GM21423 (cell line): ENCODE data around the gene SRP19.
"Not testable (repeated sequence)": the region's sequence is repeated elsewhere in the genome, so short reads cannot be mapped to it uniquely, and the experiment has no call there.

Experiments used
- ATAC-seq: cut with Tn5 transposase; IDR thresholded peaks from one replicate; pipeline ENCODE4 v1.9.1; 2021; ENCODE audit warnings: mild to moderate bottlenecking, moderate library complexity; ENCODE audit not compliant: unreplicated experiment

Gene SRP19

DNA sequence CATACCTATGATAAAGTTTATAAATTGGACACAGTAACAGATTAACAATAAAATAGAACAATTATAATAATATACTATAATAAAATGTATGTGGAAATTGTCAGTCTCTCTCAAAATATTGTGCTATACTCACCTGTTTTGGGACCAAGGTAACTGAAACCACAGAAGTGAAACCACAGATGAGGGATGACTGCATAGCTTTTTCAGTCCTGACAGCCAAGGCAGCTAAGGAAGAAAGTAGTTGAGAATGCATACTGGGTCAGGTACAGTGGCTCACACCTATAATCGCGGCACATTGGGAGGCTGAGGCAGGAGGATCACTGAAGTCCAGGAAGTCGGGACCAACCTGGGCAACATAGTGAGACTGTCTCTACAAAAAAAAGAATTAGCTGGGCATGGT is 8.9 kb downstream of the SRP19 start:
- peak; percentile 73 for ATAC-seq

DNA sequence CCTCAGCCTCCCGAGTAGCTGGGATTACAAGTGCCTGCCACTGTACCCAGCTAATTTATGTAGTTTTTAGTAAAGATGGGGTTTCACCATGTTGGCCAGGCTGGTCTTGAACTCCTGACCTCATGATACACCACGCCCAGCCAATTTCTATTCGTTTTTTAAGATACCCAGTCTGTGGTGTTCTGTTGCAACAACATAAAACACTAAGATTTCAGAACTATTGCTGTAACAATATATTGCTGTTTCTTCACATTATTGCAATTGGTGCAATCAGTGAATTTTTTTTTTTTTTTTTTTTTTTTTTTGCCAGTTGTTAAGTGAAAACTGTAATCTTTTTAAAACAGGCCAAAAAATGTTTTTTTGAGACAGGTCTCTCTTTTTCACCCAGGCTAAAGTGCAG is 9.9 kb downstream of the SRP19 start:
- no peak for ATAC-seq

DNA sequence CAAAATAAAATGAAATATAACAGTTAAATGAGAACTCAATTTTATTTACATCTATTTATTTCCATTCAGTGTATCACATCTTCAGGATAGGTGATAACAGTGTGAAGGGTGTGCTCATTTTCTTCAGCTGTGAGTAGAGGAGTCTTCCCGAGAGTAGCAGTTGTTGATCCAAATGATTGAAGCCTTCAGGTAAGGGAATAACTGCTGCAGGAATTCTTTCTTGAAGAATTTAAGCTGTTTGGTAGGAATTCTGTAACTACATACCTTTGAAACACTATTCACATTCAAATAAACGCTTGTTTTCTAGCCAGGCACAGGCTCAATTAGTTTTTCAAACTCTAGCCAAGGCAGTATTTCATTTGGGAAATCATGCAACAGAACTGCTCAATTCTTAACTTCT is 15.3 kb downstream of the SRP19 start:
- ATAC-seq = no peak

DNA sequence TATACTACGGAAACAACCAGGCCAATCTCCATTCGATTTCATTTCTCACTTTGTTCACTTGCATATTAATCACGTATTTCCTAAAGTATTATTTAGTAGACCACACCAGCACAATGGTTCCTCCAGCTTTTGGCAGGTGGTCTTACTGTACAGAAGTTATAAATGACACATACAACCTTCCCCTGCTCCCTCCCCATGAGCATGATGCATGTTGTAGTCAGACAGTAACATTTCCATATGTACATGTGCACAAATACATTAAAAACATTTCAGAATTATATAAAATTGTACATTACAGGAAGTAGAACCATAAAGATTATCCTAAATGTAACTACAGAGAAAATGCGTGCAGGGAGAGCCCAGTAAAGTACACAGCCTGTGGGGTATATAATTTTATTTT is 17.0 kb downstream of the SRP19 start:
- ATAC-seq = no peak

DNA sequence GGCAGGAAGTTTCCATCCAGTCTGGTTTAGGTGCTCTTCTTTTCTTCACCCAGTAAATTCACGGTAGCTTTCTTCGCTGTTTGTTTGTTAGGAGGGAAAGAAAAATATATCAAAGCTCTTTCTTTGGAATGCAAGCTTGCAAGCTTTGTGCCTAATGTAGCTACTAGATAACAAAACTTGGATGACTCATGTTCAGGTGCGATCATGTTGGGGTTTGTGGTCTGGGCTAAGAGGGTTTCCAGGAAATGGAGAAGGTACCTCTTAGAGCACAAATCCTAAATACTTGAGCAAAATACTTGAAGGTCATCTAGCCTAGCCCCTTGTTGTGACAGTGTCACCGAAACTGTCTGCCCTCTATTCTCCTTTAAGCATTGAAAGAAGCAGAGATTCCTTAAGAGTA is 17.7 kb downstream of the SRP19 start:
- peak; percentile 64 for ATAC-seq

DNA sequence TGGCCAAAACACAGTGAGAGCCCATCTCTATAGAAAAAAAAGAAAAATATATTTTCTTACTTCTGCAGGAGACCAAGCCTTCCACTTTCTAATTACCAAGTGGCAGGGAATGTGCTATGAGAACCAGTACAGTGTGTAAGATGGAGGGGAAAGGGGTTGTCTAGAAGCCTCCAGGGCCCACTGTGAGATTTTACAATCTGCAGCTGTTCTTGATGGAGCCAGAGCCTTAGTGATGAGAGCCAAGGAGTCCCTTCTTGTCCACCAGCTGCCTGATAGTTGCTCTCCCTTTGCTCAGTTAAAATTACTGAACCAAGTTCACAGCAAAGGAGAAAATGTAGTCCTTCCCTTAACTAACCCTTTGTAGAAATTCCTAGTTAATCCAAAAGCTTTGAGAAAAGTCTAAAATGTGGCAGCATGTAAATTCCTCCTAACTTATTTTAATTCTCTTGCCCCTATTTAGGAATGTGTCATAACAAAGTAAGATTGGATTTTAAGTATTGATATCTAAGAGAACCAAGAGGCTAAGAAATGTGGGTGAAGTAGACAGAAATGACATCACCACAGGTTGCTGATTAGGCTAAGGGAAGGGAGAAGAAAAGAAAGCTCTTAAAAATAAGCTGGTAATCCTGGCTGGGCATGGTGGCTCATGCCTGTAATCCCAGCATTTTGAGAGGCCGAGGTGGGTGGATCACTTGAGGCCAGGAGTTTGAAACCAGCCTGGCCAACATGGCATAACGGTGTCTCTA is 19.3 kb downstream of the SRP19 start:
- no peak for ATAC-seq

DNA sequence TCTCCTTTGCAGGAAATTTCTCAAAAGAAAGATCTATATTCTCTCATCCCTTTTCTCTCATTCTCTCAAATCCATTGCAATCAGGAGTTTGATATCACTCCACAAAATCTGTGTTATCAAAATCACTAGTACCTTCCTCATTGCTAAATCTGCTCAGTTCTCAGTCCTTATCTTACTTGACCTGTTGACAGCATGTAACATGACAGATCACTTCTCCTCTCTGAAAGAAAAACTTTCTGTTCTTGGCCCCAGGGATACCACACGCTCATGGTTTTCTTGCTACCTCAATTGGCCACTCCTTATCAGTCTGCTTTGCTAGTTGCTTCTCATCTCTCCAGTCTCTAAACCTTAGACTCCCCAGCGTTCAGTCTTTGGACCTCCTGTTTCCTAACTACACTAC is 22.1 kb downstream of the SRP19 start:
- ATAC-seq = no peak

DNA sequence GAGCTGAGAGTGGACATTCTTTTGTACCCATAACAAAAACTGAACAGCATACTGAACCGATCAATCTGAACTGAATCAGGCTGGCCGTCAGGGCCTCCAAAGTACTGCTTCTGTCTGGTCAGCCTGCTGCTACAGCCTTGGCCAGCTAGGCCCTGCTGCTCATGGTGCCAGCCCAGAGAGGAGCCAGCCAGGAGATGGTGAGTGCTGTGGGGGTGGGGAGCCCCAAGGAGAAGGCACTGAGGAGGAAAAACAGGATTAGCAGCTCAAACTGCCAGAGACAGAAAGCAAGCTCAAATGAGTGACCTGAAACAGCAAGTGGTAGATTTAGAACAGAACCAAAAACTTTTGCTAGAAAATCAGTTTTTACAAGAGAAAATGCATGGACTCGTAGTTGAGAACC is 23.9 kb downstream of the SRP19 start:
- no peak for ATAC-seq

DNA sequence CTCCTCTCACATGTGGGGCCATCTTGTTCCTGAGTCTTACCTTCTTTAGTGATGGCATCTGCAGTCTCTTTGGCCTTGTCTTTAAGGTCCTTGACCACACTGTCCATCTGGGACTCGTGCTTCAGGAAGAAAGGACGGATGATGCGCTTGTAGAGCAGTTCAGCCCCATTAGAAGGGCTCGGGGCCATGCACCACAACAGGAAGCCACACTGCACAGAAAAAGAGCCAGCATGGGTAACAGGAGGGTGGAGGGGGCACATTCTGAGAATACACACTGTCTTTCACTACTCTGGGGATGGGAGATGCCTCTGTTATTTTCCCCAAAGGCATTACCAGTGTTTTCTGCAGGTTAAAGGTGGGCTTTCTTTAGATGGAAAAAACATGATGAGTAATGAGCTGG is 25.9 kb downstream of the SRP19 start:
- no peak for ATAC-seq

DNA sequence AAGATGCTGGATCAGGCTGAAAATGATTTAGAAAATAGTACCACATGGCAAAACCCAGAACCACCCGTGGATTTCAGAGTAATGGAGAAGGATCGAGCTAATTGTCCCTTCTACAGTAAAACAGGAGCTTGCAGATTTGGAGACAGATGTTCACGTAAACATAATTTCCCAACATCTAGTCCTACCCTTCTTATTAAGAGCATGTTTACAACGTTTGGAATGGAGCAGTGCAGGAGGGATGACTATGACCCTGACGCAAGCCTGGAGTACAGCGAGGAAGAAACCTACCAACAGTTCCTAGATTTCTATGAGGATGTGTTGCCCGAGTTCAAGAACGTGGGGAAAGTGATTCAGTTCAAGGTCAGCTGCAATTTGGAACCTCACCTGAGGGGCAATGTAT is 31.0 kb downstream of the SRP19 start:
- not testable (repeated sequence) for ATAC-seq

DNA sequence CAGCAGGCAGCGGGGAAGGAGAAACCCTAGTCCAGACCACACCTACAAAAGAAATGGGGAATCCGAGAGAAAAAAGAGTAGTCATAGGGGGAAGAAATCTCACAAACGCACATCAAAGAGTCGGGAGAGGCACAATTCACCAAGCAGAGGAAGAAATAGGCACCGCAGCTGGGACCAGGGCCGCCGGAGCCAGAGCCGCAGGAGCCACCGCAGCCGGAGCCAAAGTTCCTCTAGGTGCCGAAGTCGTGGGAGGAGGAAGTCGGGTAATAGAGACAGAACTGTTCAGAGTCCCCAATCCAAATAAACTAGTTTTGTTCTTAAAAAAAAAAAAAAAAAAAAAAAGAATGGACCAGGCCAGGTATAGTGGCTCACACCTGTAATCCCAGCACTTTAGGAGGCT is 31.7 kb downstream of the SRP19 start:
- no peak for ATAC-seq

DNA sequence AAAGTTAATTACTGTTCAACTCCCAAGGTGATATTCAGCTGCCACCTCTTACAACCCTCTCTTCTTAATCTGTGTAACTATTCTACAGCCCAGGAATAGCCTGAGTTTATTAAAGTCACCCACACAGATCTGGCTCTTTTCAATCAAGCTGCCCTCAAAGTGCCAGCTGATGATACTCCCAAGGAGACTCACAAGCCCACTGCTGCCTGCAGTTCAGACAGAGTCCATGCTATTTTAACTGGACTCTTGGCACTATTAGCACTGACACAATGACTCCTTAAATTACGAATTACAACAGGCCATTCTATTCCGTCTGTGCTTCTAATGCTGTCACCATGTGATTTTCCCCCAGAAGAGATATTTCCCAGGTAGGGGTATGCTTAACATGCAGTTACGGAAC is 34.6 kb downstream of the SRP19 start:
- ATAC-seq = no peak

DNA sequence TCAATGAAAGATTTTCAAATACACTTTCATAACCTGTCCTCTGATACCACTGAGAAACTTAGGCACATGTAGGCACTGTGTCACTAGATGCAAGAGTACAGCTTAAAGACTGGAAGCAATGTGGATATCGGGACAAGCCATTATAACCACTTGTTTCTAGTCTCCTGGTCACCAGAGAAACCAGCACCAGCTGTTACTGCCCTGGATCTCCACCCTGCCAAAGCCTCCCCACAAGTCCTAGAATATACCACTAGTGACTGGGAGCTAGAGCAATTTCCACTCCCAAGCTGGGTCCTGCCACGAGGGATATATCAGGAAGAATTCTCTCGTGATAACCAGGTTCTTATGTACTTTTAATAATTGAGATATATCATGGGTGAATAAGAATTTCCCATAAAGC is 41.5 kb downstream of the SRP19 start:
- no peak for ATAC-seq

DNA sequence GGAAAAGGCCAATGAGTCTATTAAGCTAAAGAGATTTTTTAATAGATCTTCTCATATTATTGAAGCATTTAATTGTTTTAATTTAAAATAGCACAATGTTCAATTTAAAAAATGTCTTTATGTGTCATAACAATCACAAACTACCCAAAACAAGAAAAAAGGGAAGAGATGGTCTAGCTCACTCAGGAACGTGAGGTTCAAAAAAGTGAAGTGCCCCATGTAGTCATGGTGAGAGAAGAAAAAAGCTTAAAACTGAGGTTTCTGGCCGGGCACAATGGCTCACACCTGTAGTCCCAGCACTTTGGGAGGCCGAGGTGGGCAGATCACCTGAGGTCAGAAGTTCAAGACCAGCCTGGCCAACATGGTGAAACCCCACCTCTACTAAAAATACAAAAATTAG is 43.9 kb downstream of the SRP19 start:
- not testable (repeated sequence) for ATAC-seq

DNA sequence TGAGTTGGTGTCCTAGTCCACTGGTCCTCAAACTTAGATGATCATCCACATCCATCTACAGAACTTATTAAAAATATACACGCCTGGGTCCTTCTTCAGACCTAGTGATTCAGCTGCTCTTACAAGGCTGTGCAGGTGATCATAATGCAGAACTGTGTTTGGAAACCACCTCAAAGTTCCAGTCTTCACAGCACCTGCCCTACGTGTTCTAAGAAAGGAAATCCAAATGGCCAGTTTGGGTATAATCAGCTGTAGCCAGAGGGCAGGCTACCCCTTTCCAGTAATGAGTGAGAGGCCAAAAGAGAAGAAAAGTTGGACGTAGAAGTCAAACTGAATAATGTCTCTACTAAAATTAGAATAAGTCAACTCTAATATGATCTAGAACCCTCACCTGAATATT is 45.5 kb downstream of the SRP19 start:
- ATAC-seq = no peak

DNA sequence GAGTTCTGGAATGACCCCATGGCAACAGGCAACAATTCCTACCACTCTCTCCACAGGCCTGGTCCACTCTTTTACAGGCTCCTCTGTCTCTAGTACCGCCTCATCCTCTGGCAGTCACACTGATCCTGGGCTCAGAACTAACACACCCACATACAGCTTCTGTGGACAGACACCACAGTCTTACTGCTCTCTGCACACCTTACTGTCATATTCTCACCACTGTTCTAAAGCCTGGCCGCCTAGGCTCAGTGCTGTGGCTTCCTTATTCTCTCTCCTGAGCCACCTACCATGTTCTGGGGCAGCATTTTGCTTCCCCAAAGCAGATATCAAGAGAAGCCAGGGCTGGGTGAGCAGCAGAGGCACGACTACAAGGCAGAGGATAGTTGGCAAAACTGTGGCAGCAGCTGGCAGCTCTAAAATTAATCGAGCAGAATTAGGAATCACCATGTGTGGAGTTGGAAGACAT is 46.1 kb downstream of the SRP19 start:
- no peak for ATAC-seq

DNA sequence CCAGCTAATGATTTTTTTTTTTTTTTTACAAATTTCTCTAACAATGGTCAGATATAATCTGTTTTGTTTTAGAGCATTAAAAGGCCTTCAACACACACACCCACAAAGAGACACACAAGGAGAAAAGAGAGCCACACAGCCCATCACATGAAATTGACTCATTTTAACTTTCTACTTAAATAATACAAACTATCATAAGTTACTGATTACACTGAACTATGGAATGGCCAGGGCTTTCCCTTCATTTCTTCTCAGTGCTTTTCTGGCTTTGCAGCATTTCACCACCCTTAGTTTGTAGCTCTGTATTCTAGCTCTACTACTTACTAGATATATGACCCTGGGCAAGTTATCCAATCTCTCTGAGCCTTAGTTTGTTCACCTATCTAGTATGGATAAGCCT is 47.8 kb downstream of the SRP19 start:
- ATAC-seq = no peak

DNA sequence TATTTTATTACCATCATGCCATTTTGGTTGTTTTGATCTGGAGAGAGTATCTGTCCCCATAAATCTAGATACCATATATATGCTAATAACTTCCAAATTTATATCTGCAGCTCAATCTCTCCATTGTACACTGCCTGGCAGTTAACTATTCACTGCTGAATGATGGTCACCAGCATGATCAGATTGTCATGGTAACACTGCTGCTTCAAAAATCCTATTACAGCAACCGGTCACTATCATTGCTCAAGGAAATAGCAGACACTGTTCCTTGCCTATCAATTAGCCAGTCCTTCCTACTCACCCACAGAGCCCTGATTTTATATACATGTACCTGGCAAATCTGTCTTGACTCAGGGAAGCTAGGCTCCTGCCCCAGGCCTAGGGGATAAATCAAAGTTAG is 49.4 kb downstream of the SRP19 start:
- ATAC-seq = no peak

DNA sequence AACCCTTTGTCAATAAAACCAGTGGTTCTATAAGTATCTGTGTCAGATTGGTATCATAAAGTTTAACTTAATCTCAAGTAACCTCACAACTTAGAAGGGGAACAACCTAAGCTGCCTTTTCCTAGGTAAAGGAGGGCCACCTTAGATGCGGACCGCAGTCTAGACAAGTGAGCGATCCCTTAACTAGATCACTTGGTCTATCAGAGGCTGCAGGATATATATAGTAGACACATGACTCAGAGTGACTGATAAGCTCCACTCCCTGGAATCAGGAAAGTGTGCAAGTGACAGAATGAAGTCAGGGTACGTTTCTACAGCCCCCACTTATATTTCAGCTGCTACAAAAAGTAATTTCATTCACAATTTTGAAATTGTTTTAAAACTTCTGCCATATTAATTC is 53.5 kb downstream of the SRP19 start:
- ATAC-seq = no peak

DNA sequence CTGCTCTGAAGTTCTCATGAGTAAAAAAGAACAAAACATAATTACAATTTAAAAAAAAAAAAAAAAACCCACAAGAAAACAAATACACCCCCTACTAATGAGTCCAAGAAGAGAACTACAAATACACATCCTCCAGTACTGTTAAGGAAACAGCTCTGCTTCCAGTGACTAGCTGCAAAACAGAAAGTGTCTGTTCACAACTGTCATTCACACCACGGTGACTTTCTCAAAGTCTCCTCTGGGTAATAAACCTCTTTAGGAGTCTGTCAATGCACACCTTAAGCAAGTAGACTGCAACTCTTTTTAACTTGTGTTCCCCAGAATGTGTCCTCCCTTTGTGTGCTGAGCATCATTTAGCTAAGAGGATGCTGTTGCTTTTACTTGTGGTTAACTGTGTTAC is 54.7 kb downstream of the SRP19 start:
- no peak for ATAC-seq

DNA sequence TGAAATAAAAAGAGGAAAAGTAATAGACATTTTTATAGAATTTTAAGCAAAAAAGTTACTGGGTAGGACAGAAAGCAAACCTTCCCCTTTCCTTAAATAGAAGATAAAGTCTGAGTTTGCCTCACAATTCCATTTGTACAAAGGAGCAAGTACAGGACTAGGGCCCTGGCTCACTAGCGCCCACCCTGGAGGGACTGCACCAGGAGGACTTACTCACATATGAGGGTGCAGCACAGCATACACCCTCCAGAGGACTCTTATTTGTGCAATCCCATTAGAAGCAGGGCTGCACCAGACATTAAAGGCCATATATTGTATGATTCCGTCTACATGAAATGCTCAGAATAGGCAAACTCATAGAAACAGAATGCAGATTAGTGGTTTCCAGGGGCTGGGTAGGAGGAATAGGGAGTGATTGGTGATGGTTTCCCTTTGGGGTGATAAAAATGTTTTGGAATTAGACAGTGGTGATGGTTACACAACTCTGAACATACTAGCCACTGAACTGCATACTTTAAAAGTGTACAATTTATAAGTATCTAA is 56.4 kb downstream of the SRP19 start:
- ATAC-seq = no peak

DNA sequence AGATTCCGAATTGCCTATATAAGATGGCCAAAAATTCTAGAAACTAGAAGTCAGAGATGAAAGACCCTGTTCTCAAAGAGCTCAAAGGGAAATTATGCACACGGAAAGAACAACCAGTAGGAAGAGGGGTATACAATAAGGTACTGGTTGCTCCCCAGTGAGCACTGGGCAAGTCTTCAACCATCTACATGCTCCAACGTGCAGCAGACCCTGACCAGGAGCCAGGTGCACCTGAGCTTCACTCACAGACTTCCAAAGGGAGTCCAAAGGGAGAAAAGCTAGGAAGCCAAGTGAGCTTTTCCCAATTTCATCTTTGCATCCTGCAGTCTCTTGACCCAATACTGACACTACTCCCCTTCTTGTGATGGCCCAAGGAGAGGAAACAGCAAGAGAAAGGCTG is 57.0 kb downstream of the SRP19 start:
- ATAC-seq = no peak

DNA sequence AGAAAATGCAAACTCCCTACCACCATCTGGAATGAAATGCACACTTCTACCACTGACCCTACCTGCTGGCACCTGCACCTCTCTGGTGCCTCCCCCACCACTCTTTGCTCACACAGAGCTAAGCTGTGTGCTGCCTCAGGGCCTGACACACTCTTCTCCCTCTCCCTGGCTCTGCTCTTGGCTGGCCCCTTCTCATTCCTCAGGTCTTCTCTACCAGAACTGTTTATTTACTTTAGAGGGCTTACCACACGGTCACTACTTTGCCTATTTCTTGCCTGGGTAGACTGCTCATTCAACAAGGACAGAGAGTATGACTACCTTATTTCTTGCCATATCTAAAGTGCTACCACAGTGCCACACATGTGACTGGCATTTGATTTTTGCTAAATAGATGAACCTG is 57.6 kb downstream of the SRP19 start:
- no peak for ATAC-seq
